ENCODE data around the gene EVA1A. TPM values are rescaled to one million over a fixed set of nuclear protein-coding genes. Genes with fewer than 3 reads are reported as not detected.
A peak's percentile ranks its signal among the peaks of the same experiment; 100 is the strongest.

Gene EVA1A
- total and polyA plus RNA-seq, 2 of the 8 experiments (the other 6 are each of a cell fraction or from before 2014, with no cell fraction given): 2.4 to 4.3 TPM

DNA sequence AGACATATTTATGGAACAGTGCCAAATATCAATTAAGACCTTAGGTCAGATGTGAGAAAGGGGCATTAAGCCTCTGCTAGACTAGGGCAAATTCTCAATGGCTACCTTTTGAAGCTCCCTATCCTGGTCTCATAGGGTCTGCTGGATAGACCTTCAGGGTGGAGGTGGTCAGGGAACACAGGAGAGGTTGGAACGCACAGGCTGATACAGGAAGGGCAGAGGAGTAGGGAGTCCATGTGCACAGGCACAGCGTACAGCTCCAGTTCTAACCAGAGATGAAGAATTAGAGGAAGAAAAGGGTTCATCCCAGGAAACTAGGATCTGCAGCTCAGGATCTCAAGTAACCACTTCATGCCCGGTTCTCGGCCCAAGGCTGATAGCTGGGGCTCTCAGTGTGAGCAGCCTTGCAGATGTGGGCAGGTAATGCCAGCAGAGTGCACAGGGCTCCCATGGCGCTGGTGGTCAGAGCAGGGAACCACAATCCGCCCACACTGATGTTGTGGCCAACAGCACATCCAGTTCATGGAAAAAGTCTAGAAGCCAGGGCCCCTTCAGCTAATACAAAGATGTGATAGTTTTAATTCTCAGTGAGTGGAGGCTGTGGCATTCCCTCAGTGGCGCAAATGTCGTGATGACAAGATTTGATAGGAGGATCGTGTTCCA is 3.4 kb upstream of the EVA1A start:
- H3K36me3 ChIP-seq (ENCODE audit: control insufficient read depth in 2 of 4, insufficient read depth in 4 of 4, low read length in 3 of 4): no peaks in the 10 kb centered on the region
- H3K9ac ChIP-seq (replicated peaks in 1 of 4; ENCODE audit: extremely low read depth in 1 of 4, low read depth in 3 of 4, low read length in 3 of 4): no peak overlapping the region
- no peak overlapping the region for H4K91ac ChIP-seq (replicated peaks; ENCODE audit: insufficient read length, low read length)
- peaks cover 0 to 14% (median 11%) of the 10 kb centered on the region in 4 experiments; a peak in 5 of 7 replicates for H3K27me3 ChIP-seq (replicated peaks in 1 of 4; ENCODE audit: control insufficient read depth in 3 of 4, extremely low read depth in 1 of 4, insufficient read depth in 3 of 4, low read length in 3 of 4)
- H2BK5ac ChIP-seq (ENCODE audit: low read depth, low read length): no peak overlapping the region
- no peak overlapping the region for H3K4me2 ChIP-seq (ENCODE audit: insufficient read depth in 1 of 2, low read depth in 2 of 2, low read length in 2 of 2)
- no peak overlapping the region for H3K23ac ChIP-seq (ENCODE audit: insufficient read length)
- H2AK5ac ChIP-seq (ENCODE audit: low read depth, low read length): no peak overlapping the region
- CTCF ChIA-PET (ENCODE audit: partially characterized antibody): interaction anchor here (0.6 to 2.1 kb wide), 12 partner anchors 9 to 1986 kb away, joined by 3 to 9 read pairs (median 4); no protein-coding TSS in a partner anchor
- H3K4me1 ChIP-seq (replicated peaks in 1 of 4; ENCODE audit: control insufficient read depth in 3 of 4, insufficient read depth in 4 of 4, low read length in 3 of 4): peaks cover 0 to 4% (median 1%) of the 10 kb centered on the region in 4 experiments; a peak in 1 of 7 replicates
- H4K20me1 ChIP-seq (replicated peaks in 1 of 2; ENCODE audit: control insufficient read depth in 1 of 2, insufficient read depth in 2 of 2, low read length in 2 of 2): no peaks in the 10 kb centered on the region
- H3K4me3 ChIP-seq (ENCODE audit: extremely low read depth in 1 of 4, insufficient read depth in 2 of 4, low read depth in 3 of 4, low read length in 4 of 4): no peak overlapping the region
- no peak overlapping the region for H3K27ac ChIP-seq (ENCODE audit: low read depth, low read length)
- H3K79me1 ChIP-seq (ENCODE audit: low read depth, low read length): no peaks in the 10 kb centered on the region
- H2BK20ac ChIP-seq (ENCODE audit: low read length): no peak overlapping the region
- FAIRE-seq (no peak), DNase-seq (ENCODE audit: low read depth in 1 of 2, low spot score in 2 of 2) (no peak)
- no peak overlapping the region for H2BK12ac ChIP-seq (ENCODE audit: low read depth, low read length)
- H2BK120ac ChIP-seq (replicated peaks; ENCODE audit: low read depth, low read length): no peak overlapping the region
- 91% methylated on average over 9 of the region's 9 CpGs; no CpG with 5 or more reads in 1 of the 2 experiments for WGBS, 2 experiments (ENCODE audit: extremely low coverage in 1 of 2, insufficient coverage in 1 of 2, insufficient read length in 1 of 2, insufficient replicate concordance in 2 of 2, low coverage in 1 of 2, low lambda C conversion rate in 2 of 2, missing lambda C conversion rate in 1 of 2)
- POLR2A ChIA-PET (ENCODE audit: partially characterized antibody): interaction anchor here (1.0 kb wide), 1 partner anchor 8 kb away, joined by 4 read pairs; no protein-coding TSS in a partner anchor
- H3K9me3 ChIP-seq (ENCODE audit: insufficient read depth in 2 of 2, low read depth in 1 of 2, low read length in 1 of 2): no peaks in the 10 kb centered on the region
- H4K8ac ChIP-seq (ENCODE audit: extremely low read depth, insufficient read depth, low read length): no peak overlapping the region
- H2AFZ ChIP-seq (ENCODE audit: low read length): no peak overlapping the region
- H3K79me2 ChIP-seq (ENCODE audit: control insufficient read depth in 1 of 2, insufficient read depth in 2 of 2, low read length in 2 of 2): no peaks in the 10 kb centered on the region
- no peak overlapping the region for H4K5ac ChIP-seq (ENCODE audit: insufficient read length, low read depth, low read length)
- peaks cover 11% of the 10 kb centered on the region; the same call in 1 of the 2 replicates for H3K23me2 ChIP-seq (ENCODE audit: low read depth, low read length)
- 0 out of 2 replicates have a peak overlapping the region, but pooled peaks have one; percentile 9 for H3K18ac ChIP-seq (ENCODE audit: extremely low read depth, low read length)
- H3K14ac ChIP-seq (ENCODE audit: insufficient read length): no peak overlapping the region
- no peak overlapping the region for H3K4ac ChIP-seq (replicated peaks; ENCODE audit: insufficient read length, low read depth, low read length)
- no peak overlapping the region for H2BK15ac ChIP-seq (ENCODE audit: low read length)
- H3K56ac ChIP-seq (replicated peaks; ENCODE audit: insufficient read length, low read depth, low read length): no peak overlapping the region
- TF ChIP-seq CHD1 (IDR thresholded peaks at IDR 0.05; ENCODE audit: low read depth, low read length) (no peak), SUZ12 (IDR thresholded peaks at IDR 0.05; ENCODE audit: low read length) (no peak), CHD2 (IDR thresholded peaks at IDR 0.05; ENCODE audit: low read length) (no peak), YY1 (IDR thresholded peaks at IDR 0.05; ENCODE audit: low read depth, low read length) (no peak), RAD21 (IDR thresholded peaks at IDR 0.05 in 1 of 2, conservative IDR thresholded peaks at IDR 0.05 in 1 of 2; ENCODE audit: low read depth in 2 of 2, low read length in 2 of 2) (no peak), MAFK (IDR thresholded peaks at IDR 0.05; ENCODE audit: low read depth, low read length) (no peak), ASH2L (IDR thresholded peaks at IDR 0.05; ENCODE audit: low read length) (no peak), GABPA (IDR thresholded peaks at IDR 0.05; ENCODE audit: borderline replicate concordance, insufficient read depth, low read length) (no peak), EGR1 (IDR thresholded peaks at IDR 0.05; ENCODE audit: borderline replicate concordance, low read depth, low read length) (no peak)
- TF ChIP-seq, protein P1, sequence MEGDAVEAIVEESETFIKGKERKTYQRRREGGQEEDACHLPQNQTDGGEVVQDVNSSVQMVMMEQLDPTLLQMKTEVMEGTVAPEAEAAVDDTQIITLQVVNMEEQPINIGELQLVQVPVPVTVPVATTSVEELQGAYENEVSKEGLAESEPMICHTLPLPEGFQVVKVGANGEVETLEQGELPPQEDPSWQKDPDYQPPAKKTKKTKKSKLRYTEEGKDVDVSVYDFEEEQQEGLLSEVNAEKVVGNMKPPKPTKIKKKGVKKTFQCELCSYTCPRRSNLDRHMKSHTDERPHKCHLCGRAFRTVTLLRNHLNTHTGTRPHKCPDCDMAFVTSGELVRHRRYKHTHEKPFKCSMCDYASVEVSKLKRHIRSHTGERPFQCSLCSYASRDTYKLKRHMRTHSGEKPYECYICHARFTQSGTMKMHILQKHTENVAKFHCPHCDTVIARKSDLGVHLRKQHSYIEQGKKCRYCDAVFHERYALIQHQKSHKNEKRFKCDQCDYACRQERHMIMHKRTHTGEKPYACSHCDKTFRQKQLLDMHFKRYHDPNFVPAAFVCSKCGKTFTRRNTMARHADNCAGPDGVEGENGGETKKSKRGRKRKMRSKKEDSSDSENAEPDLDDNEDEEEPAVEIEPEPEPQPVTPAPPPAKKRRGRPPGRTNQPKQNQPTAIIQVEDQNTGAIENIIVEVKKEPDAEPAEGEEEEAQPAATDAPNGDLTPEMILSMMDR (IDR thresholded peaks at IDR 0.05; ENCODE audit: control extremely low read depth in 1 of 3, insufficient read depth in 1 of 3, low read depth in 1 of 3, low read length in 3 of 3): no peak

Measured in H1 (cell line).